ENCODE measurements around the gene NCOA3.
"Not testable (repeated sequence)": the region's sequence is repeated elsewhere in the genome, so short reads cannot be mapped to it uniquely, and the experiment has no call there.

NCOA3 gene

GRCh38 chr20:47541355-47541922 is 39.8 kb downstream of the NCOA3 start:
- no peak for DNase-seq

GRCh38 chr20:47543006-47543431 is 41.3 kb downstream of the NCOA3 start:
- no peak for DNase-seq

GRCh38 chr20:47544240-47544639 is 42.6 kb downstream of the NCOA3 start:
- no peak for DNase-seq

- DNase-seq = no peak
Observed at GRCh38 chr20:47544852-47545251, 43.2 kb downstream of the NCOA3 start.

GRCh38 chr20:47545499-47545898 is 43.8 kb downstream of the NCOA3 start:
- DNase-seq = no peak

DNA sequence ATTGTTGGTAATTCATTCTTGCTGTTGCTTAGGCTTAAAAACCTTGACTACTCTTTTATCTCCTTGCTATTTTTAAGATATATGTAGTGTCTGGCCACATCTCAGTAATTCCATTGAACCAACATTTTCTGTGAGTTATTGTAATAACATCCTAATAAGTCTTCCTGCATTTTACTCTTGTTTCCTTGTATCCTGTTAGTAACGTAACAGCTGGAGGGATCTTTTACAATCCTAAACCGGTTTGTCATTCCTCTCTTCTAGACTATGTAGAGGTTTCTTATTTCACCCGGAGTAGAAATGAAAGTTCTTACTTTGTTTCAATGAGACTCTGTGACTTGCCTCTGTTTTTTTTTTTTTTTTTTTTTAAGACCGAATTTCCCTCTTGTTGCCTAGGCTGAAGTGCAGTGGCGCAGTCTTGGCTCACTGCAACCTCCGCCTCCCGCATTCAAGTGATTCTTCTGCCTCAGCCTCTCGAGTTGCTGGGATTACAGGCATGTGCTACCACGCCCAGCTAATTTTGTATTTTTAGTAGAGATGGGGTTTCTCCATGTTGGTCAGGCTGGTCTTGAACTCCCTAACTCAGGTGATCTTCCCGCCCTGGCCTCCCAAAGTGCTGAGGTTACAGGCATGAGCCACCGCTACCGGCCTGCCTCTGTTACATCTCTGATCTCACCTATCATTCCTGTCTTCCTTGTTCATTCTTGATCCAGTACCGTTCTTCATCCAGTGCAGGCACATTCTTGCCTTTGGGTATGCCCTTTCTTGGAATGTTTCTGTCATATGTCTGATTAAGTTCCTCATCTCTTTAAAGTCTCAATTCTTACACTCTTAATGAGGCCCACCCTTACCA is 44.7 kb downstream of the NCOA3 start:
- DNase-seq = no peak

DNA sequence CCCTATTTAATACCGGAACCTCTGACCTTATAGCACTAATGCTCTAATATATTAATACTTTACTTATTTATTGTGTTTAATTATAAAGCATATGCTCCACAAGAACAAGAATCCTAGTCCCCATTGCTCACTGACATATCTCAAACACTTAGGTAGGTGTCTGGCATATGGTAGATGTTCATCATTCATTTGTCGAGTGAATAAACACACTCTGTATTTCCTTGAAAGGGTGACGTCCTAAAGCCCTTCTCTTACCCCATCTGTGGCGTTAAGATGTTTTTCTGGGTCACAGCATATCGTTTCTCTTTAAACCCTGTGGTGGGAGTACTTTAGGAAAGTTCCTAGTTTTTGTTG is 45.3 kb downstream of the NCOA3 start:
- DNase-seq = no peak

DNA sequence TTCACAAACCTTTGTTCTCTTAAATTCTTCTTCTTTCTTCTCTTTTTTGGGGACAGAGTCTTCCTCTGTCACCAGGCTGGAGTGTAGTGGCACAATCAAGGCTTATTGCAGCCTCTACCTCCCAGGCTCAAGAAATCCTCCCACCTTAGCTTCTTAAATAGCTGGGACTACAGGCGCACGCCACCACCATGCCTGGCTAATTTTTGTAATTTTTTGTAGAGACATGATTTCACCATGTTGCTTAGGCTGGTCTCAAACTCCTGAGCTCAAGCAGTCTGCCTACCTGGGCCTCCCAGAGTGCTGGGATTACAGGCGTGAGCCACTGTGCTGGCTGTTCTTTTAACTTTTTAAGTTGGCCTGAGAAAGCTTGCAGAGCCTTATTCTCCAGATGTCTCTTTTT is 48.0 kb downstream of the NCOA3 start:
- no peak for DNase-seq

- DNase-seq = no peak
Observed at GRCh38 chr20:47551222-47551621, 49.5 kb downstream of the NCOA3 start.

DNA sequence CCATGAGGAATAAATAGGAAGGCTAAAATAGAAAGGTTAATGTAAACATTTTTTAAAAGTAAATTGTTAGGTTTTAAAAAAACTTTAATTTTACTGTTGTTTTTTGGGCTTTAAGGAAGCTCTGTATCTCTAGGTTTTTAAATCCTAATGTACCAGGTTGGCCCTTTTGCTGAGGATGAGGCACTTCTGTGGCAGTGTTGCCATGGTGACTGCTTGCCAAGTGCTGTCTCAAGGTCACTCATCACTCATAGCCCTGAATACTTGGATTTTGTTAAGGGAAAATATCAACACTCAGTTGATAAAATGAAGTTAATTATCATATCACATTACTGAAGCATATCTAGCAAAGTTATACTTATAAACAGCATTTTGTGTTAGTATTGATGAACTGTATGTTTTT is 50.2 kb downstream of the NCOA3 start:
- no peak for DNase-seq

DNA sequence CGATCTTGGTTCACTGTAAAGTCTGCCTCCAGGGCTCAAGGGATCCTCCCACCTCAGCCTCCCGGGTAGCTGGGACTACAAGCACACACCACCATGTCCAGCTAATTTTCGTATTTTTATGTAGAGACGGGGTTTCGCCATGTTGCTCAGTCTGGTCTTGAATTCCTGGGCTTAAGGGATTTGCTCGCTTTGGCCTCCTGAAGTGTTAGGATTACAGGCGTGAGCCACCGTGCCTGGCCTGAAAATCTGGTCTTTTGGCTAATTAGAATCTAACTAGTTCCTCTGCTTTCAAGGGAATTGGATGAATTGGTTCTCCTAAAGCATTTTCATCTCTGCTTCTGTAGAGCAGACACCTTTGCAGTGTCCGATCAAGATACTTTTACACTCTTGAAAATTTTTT is 51.3 kb downstream of the NCOA3 start:
- DNase-seq = no peak

DNA sequence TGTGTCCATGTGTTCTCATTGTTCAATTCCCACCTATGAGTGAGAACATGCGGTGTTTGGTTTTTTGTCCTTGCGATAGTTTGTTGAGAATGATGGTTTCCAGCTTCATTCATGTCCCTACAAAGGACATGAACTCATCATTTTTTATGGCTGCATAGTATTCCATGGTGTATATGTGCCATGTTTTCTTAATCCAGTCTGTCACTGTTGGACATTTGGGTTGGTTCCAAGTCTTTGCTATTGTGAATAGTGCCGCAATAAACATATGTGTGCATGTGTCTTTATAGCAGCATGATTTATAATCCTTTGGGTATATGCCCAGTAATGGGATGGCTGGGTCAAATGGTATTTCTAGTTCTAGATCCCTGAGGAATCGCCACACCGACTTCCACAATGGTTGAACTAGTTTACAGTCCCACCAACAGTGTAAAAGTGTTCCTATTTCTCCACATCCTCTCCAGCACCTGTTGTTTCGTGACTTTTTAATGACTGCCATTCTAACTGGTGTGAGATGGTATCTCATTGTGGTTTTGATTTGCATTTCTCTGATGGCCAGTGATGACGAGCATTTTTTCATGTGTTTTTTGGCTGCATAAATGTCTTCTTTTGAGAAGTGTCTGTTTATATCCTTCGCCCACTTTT is 52.0 kb downstream of the NCOA3 start:
- DNase-seq = not testable (repeated sequence)

DNA sequence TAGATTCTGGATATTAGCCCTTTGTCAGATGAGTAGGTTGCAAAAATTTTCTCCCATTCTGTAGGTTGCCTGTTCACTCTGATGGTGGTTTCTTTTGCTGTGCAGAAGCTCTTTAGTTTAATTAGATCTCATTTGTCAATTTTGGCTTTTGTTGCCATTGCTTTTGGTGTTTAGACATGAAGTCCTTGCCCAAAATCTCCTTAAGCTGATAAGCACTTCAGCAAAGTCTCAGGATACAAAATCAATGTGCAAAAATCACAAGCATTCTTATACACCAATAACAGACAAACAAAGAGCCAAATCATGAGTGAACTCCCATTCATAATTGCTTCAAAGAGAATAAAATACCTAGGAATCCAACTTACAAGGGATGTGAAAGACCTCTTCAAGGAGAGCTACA is 52.6 kb downstream of the NCOA3 start:
- DNase-seq = not testable (repeated sequence)

GRCh38 chr20:47557218-47557617 is 55.5 kb downstream of the NCOA3 start:
- no peak for DNase-seq

DNA sequence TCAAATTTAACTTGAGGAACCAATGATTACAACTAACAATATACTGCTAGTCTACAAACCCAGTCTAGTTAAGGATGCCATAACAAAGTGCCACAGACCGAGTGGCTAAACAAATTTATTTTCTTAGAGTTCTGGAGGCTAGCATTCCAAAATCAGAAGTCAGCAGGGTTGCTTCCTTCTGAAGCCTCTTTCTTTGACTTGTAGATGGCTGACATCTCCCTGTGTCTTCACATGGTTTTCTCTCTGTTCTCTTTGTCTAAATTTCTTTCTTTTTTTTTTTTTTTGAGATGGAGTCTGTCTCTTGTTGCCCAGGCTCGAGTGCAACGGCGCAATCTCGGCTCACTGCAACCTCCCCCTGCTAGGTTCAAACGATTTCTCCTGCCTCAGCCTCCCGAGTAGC is 56.1 kb downstream of the NCOA3 start:
- DNase-seq = no peak

DNA sequence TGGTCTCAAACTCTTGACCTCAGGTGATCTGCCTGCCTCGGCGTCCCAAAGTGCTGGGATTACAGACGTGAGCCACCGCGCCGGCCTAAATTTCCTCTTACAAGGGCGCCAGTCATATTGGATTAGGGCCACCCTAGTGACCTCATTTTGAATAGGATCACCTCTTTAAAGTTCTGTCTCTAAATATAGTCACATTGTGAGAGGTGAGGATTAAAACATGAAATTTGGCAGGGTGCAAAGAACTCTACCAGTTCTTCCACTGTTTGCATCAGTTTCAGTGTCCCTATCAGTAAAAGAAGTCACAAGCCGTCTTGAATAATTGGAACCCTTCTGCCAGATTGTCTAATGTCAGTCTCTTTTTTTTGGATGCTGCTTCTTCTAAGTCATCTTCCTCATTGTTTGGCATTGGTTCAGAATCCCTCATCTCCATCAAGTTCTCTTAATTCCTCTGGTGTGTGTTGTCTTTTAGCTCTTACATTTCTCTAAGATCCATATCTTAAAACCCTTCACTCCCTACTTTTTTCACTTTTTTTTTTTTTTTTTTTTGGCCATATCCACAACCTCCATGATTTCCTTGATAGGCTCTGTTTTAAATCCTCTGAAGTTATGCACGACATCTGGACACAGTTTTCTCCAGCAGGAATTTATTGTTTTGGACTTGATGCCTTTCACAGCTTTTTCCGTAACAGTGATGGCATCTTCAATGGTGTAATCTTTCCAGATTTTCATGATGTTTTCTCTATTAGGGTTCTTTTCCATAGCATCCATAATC is 56.8 kb downstream of the NCOA3 start:
- DNase-seq = no peak

GRCh38 chr20:47559141-47559540 is 57.5 kb downstream of the NCOA3 start:
- no peak for DNase-seq

- no peak for DNase-seq
Observed at GRCh38 chr20:47561180-47561579, 59.5 kb downstream of the NCOA3 start.

- DNase-seq = no peak
Observed at GRCh38 chr20:47561603-47562583, 60.2 kb downstream of the NCOA3 start.

DNA sequence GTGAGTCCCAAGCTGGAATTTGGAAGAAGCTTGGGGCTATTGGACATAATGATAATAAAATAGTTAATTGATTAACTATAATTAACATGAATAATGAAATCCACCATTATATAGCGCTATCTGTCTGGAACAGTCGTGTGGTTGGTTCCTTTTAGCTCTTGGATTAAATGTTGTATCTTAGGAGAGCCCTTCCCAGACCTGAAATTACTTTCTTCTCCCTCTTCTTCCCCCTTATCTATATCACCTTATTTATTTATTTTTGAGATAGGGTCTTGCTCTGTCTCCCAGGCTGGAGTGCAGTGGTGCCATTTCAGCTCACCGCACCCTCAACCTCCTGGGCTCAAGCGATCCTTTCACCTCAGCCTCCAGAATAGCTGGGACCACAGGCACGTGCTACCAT is 64.6 kb downstream of the NCOA3 start:
- no peak for DNase-seq

- no peak for DNase-seq
Observed at GRCh38 chr20:47568019-47568418, 66.3 kb downstream of the NCOA3 start.

DNA sequence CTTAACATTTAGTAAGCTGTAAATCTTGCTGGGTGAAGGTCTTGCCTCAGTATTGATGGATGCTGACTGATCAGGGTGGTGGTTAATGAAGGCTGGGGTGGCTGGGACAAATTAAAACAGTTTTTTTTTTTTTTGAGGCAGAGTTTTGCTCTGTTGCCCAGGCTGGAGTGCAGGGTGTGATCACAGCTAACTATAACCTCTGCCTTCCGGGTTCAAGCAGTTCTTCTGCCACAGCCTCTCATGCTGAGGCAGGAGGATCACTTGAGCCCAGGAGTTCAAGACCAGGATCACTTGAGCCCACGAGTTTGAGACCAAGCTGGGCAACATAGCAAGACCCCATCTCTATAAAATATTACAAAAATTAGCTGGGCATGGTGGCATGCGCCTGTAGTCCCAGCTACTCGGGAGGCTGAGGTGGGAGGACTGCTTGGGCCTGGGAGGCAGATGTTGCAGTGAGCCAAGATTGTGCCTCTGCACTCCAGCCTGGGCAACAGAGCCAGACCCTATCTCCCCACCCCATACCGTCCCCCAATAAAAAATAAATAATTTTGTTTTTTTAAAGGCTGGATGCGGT is 67.2 kb downstream of the NCOA3 start:
- DNase-seq = no peak
